HCEC 1CT (cell line): Measurements from ENCODE around the gene TNS1.

Experiments
- DNase-seq: peaks from one replicate; pipeline ENCODE4 v3.0.0-alpha.2; 2017

The TNS1 gene

GRCh38 chr2:217843324-217843723 lies 159.5 kb downstream of the TNS1 start:
- no peak for DNase-seq

DNA sequence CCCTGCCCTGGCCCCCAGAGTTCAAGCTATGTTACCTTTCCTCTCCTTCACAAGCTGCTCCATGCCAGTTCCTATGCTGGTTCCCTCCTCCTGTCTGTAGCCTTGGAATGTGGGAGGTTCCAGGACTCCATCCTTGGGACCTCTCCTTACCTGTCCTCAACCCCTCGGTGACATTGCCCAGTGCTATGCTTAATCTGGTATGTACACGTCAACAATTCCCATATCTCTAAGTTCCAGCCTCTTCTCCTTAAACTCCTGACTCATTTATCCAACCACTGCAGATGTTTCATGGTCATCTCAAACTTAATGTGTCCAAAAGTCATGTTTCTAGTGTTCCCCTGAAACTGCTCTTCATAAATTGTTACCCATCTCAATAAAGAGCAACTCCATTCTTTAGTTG lies 160.8 kb downstream of the TNS1 start:
- no peak for DNase-seq

- no peak for DNase-seq
Observed at GRCh38 chr2:217840522-217840921, 162.3 kb downstream of the TNS1 start.

DNA sequence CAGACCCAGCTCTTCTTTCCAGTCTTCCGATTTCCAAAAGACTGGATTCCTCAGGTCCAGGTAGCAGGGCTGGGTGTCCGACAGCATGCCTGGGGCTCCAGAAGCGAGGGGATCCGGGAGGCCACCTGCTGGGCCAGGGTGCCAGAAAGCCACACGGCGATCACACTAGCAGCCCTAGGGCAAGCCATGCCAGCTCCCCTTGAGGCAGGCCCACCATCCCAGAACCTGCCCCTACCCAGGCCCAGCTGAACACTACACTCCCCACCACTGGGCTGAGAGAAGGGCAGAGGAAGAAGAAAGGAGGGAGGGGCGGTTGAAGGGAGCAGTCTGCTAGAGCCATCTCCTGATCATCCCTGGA lies 163.1 kb downstream of the TNS1 start:
- no peak for DNase-seq

DNA sequence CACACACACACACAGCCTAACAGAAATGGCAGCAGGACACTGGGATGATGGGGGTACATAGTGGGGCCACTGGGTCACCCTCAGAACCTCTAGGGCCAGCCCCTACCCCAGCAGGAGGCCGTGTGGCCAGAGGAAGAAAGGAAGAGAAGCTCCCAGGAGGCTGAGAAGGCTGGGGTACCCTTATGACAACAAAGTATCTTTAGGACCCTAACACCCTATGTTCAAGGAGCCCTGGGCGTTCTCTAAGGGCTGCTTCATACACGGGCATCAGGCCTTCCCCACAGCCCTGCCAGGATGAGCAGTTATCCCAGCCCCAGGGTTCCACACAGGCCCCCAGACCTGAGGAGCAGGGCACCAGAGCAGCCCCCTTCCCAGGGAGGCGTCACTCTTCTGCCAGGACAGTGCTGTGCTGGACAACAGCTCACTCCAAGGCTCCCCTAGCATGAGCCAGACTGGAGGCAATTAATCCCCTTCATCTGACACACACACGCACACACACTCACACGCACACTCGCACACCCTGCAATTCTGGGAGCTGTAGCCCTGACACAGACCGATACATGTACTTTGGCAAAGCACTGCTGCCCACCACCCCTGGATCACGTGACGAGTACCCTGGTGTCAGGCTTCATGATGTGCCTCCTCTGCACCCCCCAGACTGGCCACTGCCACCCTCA lies 163.6 kb downstream of the TNS1 start:
- DNase-seq: no peak

- DNase-seq: no peak
Observed at GRCh38 chr2:217838409-217838831, 164.4 kb downstream of the TNS1 start.

DNA sequence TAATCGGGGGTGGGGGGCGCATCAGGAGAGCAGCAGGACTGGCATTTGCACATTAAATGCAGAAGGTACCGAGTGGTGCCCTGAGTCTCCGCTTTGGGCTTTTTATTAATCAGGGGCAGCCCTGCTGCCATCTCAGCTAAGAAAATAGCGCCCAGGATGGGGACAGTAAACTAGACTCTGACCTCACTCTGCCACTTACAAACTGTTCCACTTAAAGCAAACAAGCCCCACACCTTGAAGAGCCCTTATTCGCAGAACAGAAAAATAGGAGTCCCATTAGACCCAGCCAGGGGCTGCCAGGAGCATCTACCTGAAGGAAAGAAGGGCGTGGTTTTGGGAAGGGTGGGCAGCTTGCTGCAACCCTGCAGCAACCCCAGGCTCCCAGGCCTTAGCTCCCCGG lies 165.3 kb downstream of the TNS1 start:
- no peak for DNase-seq

DNA sequence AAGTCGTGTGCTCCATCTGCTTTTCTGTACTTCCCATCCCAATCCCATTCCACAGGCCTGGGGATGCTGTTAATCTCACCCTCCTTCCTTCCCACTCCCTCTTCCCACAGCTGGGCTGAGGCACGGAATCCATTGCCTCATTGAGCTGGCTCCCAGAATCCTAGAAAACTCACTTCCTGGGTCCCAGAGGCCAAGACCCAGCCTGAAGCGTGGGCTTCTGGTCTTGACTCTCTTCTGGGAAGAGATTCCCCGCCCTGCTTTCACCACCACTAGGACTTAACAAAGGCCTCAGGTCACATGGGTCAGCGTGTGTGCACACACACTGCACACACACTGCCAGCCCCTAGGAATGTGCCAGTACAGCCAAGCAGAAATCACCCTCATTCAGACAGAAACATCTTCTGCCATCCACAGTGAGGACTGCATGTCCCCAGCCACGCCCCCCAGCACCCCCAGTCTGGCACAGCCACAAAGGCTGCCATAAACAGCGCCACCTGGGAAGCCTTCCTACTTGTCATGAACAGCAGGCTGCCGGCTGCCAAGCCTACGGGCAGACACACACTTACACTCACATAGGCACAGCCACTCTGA lies 165.8 kb downstream of the TNS1 start:
- DNase-seq: no peak

- peak; percentile 9 for DNase-seq
Observed at GRCh38 chr2:217835931-217836891, 166.6 kb downstream of the TNS1 start.

- no peak for DNase-seq
Observed at GRCh38 chr2:217834744-217835513, 167.9 kb downstream of the TNS1 start.

DNA sequence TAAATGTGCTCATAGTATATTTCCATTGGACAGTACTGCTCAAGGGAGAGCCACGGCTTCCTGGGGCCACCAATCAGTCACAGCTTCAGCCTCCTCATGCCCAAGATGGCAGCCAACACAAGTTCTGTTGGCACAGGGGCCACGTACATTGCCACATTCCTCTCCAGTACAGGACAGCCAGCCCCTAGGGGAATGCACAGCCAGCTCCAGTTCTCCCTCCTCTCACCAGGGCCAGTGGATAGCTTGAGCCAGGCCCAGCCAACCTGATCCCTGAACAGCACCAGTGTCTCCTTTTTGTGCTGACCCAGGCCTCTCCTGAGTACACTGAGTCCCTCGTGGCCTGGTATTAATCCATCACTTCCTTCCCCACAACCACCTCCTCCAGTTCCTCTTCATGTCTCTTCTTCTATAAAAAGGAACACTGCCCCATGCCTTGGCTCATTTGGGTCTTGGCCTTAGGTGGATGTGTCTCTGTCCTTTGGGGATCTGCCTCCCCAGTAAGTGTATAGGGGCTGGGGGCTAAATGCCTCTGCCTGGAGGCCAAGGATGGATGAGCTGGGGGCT lies 168.7 kb downstream of the TNS1 start:
- no peak for DNase-seq

- no peak for DNase-seq
Observed at GRCh38 chr2:217833439-217833838, 169.4 kb downstream of the TNS1 start.

DNA sequence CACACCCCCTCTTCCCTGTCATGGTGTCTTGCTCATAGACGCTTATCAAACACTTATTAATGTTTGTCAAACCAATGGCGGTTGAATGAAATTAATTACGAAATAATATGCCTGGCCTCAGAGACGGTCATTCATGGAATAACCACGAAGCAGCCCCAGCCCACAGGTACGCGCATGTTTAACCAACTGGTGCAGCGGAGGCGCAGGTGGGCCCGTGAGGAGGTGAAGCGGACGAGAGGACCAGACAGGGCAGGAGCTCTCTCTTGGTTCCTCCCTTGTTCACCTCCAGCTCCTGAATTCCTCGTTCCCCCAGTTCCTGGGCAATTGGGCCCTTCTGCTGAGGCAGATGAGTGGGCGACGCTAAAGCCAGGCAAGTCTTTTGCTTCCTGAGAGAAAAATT lies 169.8 kb downstream of the TNS1 start:
- DNase-seq: no peak

GRCh38 chr2:217832115-217832514 lies 170.7 kb downstream of the TNS1 start:
- DNase-seq: no peak

DNA sequence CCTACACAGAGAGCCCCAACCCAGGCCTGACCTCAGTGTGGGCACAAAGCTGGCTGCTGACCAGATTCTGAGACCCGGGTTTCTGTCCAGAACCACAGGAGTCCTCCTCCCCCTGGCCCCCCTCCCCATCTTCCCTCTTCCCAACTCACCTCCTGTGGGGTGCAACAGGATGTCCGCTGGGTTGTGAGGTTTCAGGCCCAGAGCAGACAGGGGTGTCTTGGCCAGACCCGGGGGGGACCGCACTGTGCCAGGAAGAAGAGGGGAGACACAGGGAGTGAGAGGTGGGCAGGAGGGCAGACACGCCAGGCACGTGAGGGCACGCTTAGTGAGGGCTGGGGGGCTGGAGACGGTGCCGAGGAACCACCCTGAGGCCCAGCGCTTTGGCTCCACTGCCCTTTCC lies 171.5 kb downstream of the TNS1 start:
- DNase-seq: no peak

DNA sequence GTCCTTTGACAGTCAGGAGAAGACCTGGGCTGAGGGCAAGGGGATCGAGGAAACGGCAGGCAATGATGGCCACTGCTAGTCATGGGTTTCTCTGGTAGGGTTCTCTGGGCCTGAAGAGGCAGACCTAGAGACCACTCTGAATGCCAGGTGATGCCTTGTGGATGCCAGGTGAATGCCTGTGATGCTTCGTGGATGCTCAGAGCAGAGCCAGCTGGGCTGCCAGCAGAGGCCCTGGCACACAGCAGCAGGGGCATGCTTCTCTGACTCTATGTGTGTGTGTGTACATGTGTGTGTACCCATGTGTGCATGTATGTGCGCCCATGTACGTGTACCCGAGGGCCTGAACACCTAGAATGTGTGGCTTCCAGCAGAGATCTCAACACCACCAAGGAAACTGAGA lies 172.0 kb downstream of the TNS1 start:
- DNase-seq: no peak

GRCh38 chr2:217830061-217830460 lies 172.7 kb downstream of the TNS1 start:
- DNase-seq: no peak

- no peak for DNase-seq
Observed at GRCh38 chr2:217829420-217829819, 173.4 kb downstream of the TNS1 start.

DNA sequence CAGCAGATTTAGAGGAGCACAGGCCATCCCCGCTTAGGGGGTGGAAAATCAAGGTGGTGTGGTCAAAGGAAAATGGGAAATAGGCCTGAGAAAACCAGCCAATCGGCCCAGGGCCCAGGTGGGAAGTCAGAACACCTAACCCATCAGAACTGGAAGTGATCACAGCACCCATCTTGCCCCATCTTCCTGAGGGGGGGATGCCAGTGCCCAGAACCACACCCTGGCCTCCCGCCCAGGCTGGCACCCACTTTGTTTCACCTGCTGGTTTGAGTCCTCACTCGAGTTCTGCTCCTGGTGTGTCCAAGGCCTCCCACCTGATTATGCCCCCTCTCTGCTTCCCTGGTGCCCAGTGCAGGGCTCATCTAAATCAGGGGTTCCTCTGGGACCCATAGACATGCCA lies 174.5 kb downstream of the TNS1 start:
- DNase-seq: no peak

DNA sequence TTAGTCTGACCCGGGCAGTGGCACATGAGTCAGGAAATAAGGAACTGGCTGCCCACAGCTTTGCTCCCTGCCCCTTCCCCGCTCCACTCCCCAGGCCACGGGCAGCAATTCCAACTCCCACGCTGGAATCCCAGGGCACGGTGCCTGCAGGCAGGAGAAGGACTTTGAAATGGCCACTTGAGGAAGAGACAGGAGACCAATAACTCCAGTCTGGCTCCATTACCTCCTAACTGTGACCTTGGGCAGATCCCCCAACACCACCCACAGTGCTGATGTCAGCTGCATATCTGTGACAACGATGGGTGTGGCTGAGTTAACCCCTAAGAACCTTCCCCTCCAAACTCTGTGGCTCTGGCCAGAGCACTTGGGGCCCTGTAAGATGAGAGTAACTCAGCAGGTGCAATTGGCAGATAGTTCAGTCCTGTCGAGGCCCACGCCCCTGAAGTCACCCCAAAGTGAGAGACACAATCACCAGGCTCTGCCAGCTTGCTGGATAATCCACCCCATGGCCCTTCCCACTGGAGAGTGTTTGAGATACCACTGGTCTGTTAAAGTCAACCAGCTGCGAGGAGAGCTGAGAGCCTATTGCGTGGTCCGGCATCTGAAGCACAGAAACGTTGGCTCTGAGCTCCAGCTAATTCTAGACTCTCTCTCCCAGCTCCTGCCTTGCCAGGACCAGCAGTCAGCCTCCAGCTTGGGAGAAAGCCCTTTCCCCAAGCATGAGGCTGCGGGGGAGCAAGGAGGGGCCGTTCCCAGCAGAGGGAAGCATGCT lies 175.2 kb downstream of the TNS1 start:
- DNase-seq: no peak

GRCh38 chr2:217826991-217827390 lies 175.8 kb downstream of the TNS1 start:
- DNase-seq: no peak

DNA sequence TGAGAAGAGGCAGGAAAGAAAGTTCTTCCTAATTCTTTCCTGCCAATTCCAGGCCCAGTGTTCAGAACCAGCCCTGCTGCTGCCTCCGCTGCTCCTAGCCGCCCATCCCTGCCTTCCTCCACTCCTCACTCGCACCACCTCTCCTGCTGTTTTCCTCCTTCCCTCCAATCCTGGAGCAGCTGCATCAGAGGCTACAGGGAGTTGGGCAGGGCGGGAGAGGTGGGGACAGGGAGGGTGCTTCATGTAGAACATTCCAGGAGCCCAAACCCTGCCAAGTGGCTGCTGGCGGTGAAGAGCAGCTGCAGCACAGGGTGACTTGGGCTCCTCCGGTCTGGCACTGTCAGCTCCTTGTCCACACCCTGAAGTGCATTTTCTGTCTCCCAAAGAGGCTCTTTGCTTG lies 176.3 kb downstream of the TNS1 start:
- DNase-seq: no peak
